OCI-LY1 (cell line): ENCODE results near the gene SIN3A.

Experiments used
- H2AFZ ChIP-seq: fragments of 200-600 bp; sonication (generic), shearing (Covaris generic); 2 replicates; pipeline ENCODE4 v1.6.0; 2014; ENCODE audit warnings: antibody characterized with exemption, mild to moderate bottlenecking, low read length
- H3F3A ChIP-seq: fragments of 200-600 bp; sonication (generic), shearing (Covaris generic); 2 replicates; pipeline ENCODE4 v1.6.0; 2014; ENCODE audit warnings: mild to moderate bottlenecking, antibody characterized with exemption, low read length, moderate library complexity; ENCODE audit not compliant: insufficient read depth
- H3K27ac ChIP-seq: fragments of 200-600 bp; sonication (generic); 2 replicates; pipeline ENCODE4 v1.5.1; 2014; ENCODE audit warnings: low read length, mixed run types, mild to moderate bottlenecking, low read depth; ENCODE audit not compliant: poor library complexity, severe bottlenecking
- H3K27me3 ChIP-seq: fragments of 200-600 bp; sonication (generic); 2 replicates; pipeline ENCODE4 v1.6.0; 2014; ENCODE audit warnings: antibody characterized with exemption, mild to moderate bottlenecking, low read length, moderate library complexity; ENCODE audit not compliant: insufficient read depth
- H3K36me3 ChIP-seq: fragments of 200-600 bp; sonication (generic); 2 replicates; pipeline ENCODE4 v1.6.1; 2014; ENCODE audit warnings: mild to moderate bottlenecking, antibody characterized with exemption, low read length, moderate library complexity, mixed read lengths; ENCODE audit not compliant: insufficient read depth
- H3K4me1 ChIP-seq: fragments of 200-600 bp; sonication (generic); 2 replicates; pipeline ENCODE4 v1.5.1; 2014; ENCODE audit warnings: mild to moderate bottlenecking, low read length, moderate library complexity; ENCODE audit not compliant: insufficient read depth, severe bottlenecking
- H3K4me2 ChIP-seq: fragments of 200-600 bp; sonication (generic), shearing (Covaris generic); 2 replicates; pipeline ENCODE4 v1.6.1; 2014; ENCODE audit warnings: low read length
- H3K4me3 ChIP-seq: fragments of 200-600 bp; sonication (generic); 2 replicates; pipeline ENCODE4 v1.5.1; 2014; ENCODE audit warnings: low read length, low read depth, mild to moderate bottlenecking, mixed read lengths; ENCODE audit not compliant: poor library complexity, severe bottlenecking
- H3K79me2 ChIP-seq: fragments of 200-600 bp; shearing (Covaris generic); 2 replicates; pipeline ENCODE4 v1.6.1; 2016; ENCODE audit warnings: mixed run types, low read length, mixed read lengths; ENCODE audit not compliant: insufficient read depth
- H3K9ac ChIP-seq: fragments of 200-600 bp; sonication (generic), shearing (Covaris generic); 2 replicates; pipeline ENCODE4 v1.6.1; 2014; ENCODE audit warnings: mild to moderate bottlenecking, low read length, mixed read lengths
- H3K9me2 ChIP-seq: fragments of 200-600 bp; sonication (generic), shearing (Covaris generic); 2 replicates; pipeline ENCODE4 v1.6.1; 2014; ENCODE audit warnings: low read depth, mild to moderate bottlenecking, low read length, mixed read lengths
- H3K9me3 ChIP-seq: fragments of 200-600 bp; shearing (Covaris generic); 2 replicates; pipeline ENCODE4 v1.6.1; 2014; ENCODE audit warnings: low read length, mixed read lengths
- H4K20me1 ChIP-seq: fragments of 200-600 bp; sonication (generic), shearing (Covaris generic); 2 replicates; pipeline ENCODE4 v1.6.0; 2016; ENCODE audit warnings: mild to moderate bottlenecking, low read length; ENCODE audit not compliant: insufficient read depth
- EZH2 ChIP-seq: fragments of 200-600 bp; sonication (generic), shearing (Covaris generic); IDR thresholded peaks from 2 replicates; pipeline ENCODE4 v1.8.0; 2017; ENCODE audit warnings: borderline replicate concordance, mixed run types, mild to moderate bottlenecking, antibody characterized with exemption, low read length, moderate library complexity, mixed read lengths
- TF ChIP-seq, protein P1 (sequence below): fragments of 200-600 bp; sonication (generic), shearing (Covaris generic); IDR thresholded peaks from 2 replicates; pipeline ENCODE4 v1.5.1; 2017; ENCODE audit warnings: mild to moderate bottlenecking, antibody characterized with exemption, low read length, moderate library complexity, mixed read lengths

SIN3A gene

DNA sequence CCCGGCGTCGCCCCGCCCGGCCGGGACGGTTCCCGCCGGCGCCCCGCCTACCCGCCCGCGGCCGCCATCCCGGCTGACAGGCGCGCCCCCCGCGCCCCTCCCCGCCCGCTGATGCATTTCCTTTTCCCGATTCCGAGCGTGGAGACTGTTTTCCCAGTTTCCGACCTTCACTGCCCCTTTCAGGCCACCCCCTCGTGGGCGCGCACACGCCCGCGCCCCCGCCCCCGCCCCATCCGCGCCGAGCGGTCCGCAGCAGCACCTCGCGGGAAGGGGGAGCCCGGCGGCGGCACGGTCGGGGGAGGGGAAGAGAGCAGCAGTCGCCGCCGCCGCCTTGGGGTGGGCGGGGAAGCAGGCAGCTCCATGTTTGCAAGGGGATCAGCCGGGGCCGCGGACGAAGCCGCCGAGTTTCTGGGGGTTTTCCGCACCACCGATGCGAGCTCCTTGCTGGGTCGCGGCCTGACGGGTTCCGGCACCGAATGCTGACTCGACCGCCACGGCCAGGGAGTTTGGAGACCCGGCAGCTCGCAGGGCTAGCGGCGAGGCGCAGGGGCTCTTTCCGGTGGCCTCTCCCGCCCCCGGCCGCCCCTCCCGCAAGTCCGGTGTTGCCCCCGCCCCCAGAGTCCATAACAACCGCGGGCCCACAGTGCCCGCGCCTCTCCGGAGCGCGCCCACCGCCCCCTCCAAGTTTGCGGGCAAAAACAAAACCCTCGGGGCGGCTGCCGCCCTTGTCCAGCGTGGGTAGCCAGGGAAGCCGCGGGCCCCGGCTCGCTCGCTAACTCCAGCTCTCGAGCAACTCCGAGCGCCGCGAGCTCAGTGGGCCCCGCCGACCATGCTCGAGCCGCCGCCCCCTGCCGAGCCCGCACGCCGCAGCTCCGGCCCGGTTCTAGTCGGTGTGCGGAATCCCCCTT lies 3.2 kb upstream of the SIN3A start:
- Histone ChIP-seq H3K4me1 (peaks cover 17% of the 10 kb centered on the region), H3K9me2 (no peaks in the 10 kb centered on the region), H3K4me3 (peak overlapping the region; percentile 70), H3K9ac (peak overlapping the region; percentile 92), H2AFZ (no peak overlapping the region), H3K4me2 (peak overlapping the region; percentile 96), H3K9me3 (no peaks in the 10 kb centered on the region), H3K27ac (peak overlapping the region; percentile 91), H3F3A (0 out of 2 replicates have a peak, but pooled peaks cover 3% of the 10 kb centered on the region), H3K79me2 (peaks cover 6% of the 10 kb centered on the region), H3K36me3 (no peaks in the 10 kb centered on the region), H4K20me1 (no peaks in the 10 kb centered on the region), H3K27me3 (no peaks in the 10 kb centered on the region)
- no peak for TF ChIP-seq EZH2
- TF ChIP-seq, protein P1, sequence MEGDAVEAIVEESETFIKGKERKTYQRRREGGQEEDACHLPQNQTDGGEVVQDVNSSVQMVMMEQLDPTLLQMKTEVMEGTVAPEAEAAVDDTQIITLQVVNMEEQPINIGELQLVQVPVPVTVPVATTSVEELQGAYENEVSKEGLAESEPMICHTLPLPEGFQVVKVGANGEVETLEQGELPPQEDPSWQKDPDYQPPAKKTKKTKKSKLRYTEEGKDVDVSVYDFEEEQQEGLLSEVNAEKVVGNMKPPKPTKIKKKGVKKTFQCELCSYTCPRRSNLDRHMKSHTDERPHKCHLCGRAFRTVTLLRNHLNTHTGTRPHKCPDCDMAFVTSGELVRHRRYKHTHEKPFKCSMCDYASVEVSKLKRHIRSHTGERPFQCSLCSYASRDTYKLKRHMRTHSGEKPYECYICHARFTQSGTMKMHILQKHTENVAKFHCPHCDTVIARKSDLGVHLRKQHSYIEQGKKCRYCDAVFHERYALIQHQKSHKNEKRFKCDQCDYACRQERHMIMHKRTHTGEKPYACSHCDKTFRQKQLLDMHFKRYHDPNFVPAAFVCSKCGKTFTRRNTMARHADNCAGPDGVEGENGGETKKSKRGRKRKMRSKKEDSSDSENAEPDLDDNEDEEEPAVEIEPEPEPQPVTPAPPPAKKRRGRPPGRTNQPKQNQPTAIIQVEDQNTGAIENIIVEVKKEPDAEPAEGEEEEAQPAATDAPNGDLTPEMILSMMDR = no peak

DNA sequence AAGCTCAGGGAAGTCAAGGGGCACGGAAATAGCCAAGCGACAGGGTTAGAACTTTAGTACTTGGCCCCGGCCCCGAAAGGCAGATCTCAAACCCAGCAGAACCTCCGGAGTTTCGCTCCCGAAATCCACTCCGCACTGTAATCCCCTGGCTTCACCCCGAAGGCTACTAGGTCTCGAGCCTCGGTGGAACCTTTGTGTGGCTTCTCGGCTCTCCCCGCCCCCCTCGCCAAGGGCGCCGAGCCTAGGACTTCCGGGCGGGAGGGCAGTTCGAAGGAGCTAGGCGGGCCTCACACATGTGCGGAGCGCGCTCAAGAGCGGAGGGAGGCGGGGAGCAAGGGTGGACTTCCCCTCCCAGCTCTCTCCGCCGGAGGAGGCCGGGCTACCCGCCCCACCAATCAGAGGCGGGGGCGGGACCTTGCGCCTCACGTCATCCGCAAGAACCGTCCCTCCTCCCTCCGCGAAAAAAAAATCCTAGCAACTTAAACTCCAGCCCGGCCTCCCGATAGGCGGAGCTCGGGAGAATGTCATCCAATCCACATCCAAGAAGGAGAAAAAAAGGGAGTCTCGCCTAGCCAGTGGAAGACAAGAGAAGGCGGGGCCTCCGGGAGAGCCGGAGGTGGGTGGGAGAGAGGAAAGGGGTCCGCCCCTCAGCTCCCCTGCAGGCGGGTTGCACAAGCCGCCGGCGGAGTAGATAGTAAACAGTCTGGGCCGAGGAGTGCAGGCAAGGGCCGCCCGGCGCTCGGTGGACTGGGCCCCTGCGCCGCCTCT lies 2.4 kb upstream of the SIN3A start:
- Histone ChIP-seq H3K9me3 (no peaks in the 10 kb centered on the region), H3K79me2 (peaks cover 14% of the 10 kb centered on the region), H3K9ac (peak overlapping the region; percentile 92), H3K27ac (peak overlapping the region; percentile 91), H3K4me1 (peaks cover 25% of the 10 kb centered on the region), H3K27me3 (no peaks in the 10 kb centered on the region), H3K4me3 (peak overlapping the region; percentile 70), H3K9me2 (no peaks in the 10 kb centered on the region), H2AFZ (no peak overlapping the region), H4K20me1 (peaks cover 3% of the 10 kb centered on the region; the same call in 1 of the 2 replicates), H3K4me2 (peak overlapping the region; percentile 96), H3F3A (0 out of 2 replicates have a peak, but pooled peaks cover 3% of the 10 kb centered on the region), H3K36me3 (no peaks in the 10 kb centered on the region)
- TF ChIP-seq EZH2 = no peak
- TF ChIP-seq, protein P1 = no peak

DNA sequence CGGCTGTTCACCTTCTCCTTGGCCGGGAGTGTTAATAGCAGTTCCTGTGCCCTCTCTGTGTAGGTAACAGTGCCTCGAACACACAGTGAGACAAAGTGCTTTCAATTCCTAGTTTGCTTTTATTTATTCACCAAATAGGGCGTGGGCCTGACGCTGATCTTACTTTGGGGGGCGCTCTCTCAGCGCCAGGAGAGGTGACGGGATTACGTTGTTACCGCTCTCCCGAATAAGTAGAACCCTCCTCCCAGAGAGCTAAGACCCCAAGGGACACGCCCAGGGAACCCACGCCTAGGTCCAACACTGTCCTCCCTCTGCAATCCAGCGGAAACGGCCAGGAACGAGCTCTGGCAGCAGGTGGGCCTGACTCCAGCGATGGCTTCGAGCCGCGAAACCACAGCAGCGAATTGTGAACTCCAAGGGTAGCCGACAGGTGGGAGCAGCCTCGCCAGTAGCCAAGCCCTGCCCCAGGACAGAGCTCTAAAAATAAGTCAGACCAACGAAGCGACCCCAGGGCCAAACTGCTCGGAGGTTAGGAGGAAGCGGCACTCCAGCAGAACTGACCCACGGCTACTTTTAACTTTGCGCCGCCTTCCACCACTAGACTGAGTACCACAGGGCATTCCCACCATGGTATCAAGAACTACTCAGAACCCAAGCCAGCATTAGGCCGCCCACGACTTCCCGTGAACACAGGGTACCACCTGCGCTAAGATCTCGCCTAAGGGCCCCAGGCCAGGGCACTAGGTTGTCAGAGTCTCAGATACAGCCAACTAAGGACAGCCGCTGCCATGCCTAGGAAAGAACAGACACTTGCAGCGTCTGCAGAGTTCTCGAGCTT lies 1.6 kb upstream of the SIN3A start:
- Histone ChIP-seq H3K27ac (peak overlapping the region; percentile 91), H3K9me3 (no peaks in the 10 kb centered on the region), H3K9me2 (no peaks in the 10 kb centered on the region), H2AFZ (no peak overlapping the region), H3K79me2 (peaks cover 22% of the 10 kb centered on the region), H3F3A (peaks cover 5% of the 10 kb centered on the region; the same call in 1 of the 2 replicates), H3K27me3 (no peaks in the 10 kb centered on the region), H3K4me3 (peak overlapping the region; percentile 70), H4K20me1 (peaks cover 3% of the 10 kb centered on the region; the same call in 1 of the 2 replicates), H3K4me1 (peaks cover 33% of the 10 kb centered on the region), H3K36me3 (no peaks in the 10 kb centered on the region), H3K4me2 (peak overlapping the region; percentile 92), H3K9ac (peak overlapping the region; percentile 79)
- TF ChIP-seq, protein P1 = peak; percentile 70; the same call in 1 of the 2 replicates
- TF ChIP-seq EZH2 = no peak
